HEK293T (cell line): ENCODE measurements around the gene CD207.

Experiments
- CTCF ChIA-PET: fragments of 350-600 bp; formaldehyde crosslinking; extraction: SDS; loops from one replicate; lab custom pipeline; 2021; ENCODE audit warnings: antibody characterized with exemption, inconsistent platforms; lab: Yijun Ruan, JAX
- POLR2A ChIA-PET: fragments of 350-600 bp; formaldehyde crosslinking; extraction: SDS; loops from one replicate; lab custom pipeline; 2020; ENCODE audit warnings: antibody characterized with exemption, inconsistent platforms; lab: Yijun Ruan, JAX
- DNase-seq: peaks from one replicate; pipeline ENCODE4 v3.0.0; 2012; ENCODE audit warnings: mixed read lengths; ENCODE audit errors: extremely low spot score
- ARNT ChIP-seq: fragments of 450-650 bp; IDR thresholded peaks from 2 replicates; pipeline ENCODE4 v1.6.1; 2017; ENCODE audit warnings: mild to moderate bottlenecking
- BHLHE40 ChIP-seq: fragments of 450-650 bp; IDR thresholded peaks from 2 replicates; pipeline ENCODE4 v1.6.1; 2016; ENCODE audit warnings: mild to moderate bottlenecking, moderate library complexity, borderline replicate concordance
- CTBP1 ChIP-seq: fragments of 450-650 bp; IDR thresholded peaks from 2 replicates; pipeline ENCODE4 v1.6.1; 2016; ENCODE audit warnings: borderline replicate concordance
- ELF4 ChIP-seq: fragments of 450-650 bp; IDR thresholded peaks from 2 replicates; pipeline ENCODE4 v1.6.1; 2017; ENCODE audit warnings: antibody characterized with exemption
- FOXA1 ChIP-seq: fragments of 450-650 bp; IDR thresholded peaks from 2 replicates; pipeline ENCODE4 v1.6.1; 2016; ENCODE audit warnings: mild to moderate bottlenecking
- FOXK2 ChIP-seq: fragments of 450-650 bp; IDR thresholded peaks from 2 replicates; pipeline ENCODE4 v1.6.1; 2016; ENCODE audit warnings: mild to moderate bottlenecking
- FOXM1 ChIP-seq: fragments of 450-650 bp; IDR thresholded peaks from 2 replicates; pipeline ENCODE4 v1.6.1; 2017; ENCODE audit warnings: mild to moderate bottlenecking, borderline replicate concordance
- HDGF ChIP-seq: fragments of 450-650 bp; IDR thresholded peaks from 2 replicates; pipeline ENCODE4 v1.6.1; 2017; ENCODE audit warnings: antibody characterized with exemption, borderline replicate concordance
- L3MBTL2 ChIP-seq: fragments of 450-650 bp; conservative IDR thresholded peaks from 2 replicates; pipeline ENCODE4 v1.6.1; 2016; ENCODE audit warnings: mild to moderate bottlenecking
- LEF1 ChIP-seq: fragments of 450-650 bp; IDR thresholded peaks from 2 replicates; pipeline ENCODE4 v1.6.1; 2017; ENCODE audit warnings: mild to moderate bottlenecking, borderline replicate concordance
- NFRKB ChIP-seq: fragments of 450-650 bp; IDR thresholded peaks from 2 replicates; pipeline ENCODE4 v1.6.1; 2016; ENCODE audit warnings: mild to moderate bottlenecking, moderate library complexity
- SP1 ChIP-seq: fragments of 450-650 bp; IDR thresholded peaks from 2 replicates; pipeline ENCODE4 v1.6.1; 2017
- SUZ12 ChIP-seq: fragments of 450-650 bp; IDR thresholded peaks from 2 replicates; pipeline ENCODE4 v1.6.1; 2016; ENCODE audit warnings: mild to moderate bottlenecking
- TARDBP ChIP-seq: fragments of 450-650 bp; IDR thresholded peaks from 2 replicates; pipeline ENCODE4 v1.6.1; 2016
- ZNF384 ChIP-seq: fragments of 450-650 bp; IDR thresholded peaks from 2 replicates; pipeline ENCODE4 v1.6.1; 2016
- TF ChIP-seq, protein P1 (sequence below): fragments of 450-650 bp; IDR thresholded peaks from 2 replicates; pipeline ENCODE4 v1.6.1; 2016

The CD207 gene

DNA sequence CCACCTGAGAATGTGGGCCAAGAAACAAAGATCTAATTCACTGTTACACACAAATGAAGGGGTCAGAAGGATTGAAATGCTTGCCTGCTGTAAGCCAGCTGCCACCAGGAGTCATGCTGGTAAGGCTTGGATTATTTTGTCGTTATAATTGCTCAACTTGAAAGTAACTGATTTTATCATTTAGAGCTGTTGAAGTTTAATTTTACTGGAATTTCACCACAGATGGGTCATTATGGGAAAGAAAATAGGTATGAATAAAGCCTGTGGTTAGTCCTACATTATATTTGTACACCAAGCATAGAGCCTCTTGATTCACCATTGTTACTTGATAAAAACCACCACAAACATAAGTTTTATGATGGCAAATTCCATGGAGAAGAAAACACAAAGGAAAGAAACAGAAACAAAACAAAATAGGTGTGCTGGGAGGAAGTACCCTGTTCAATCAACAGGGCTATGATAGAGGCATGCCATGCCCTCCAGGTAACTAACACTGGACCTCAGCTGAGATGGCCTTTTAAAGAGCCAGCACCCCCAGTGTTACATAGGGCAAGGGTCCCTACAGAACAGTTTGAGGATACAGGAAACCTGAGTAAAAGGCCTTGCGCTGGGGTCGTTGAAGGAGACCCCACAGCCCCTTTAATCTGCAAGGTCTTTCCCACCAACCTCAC lies 18.2 kb downstream of the CD207 start:
- no peak for TF ChIP-seq FOXK2
- no peak for TF ChIP-seq SUZ12
- no peak for TF ChIP-seq L3MBTL2
- no peak for TF ChIP-seq ELF4
- TF ChIP-seq SP1 = no peak
- no peak for TF ChIP-seq FOXM1
- TF ChIP-seq LEF1 = no peak
- no peak for TF ChIP-seq BHLHE40
- no peak for TF ChIP-seq NFRKB
- TF ChIP-seq, protein P1, sequence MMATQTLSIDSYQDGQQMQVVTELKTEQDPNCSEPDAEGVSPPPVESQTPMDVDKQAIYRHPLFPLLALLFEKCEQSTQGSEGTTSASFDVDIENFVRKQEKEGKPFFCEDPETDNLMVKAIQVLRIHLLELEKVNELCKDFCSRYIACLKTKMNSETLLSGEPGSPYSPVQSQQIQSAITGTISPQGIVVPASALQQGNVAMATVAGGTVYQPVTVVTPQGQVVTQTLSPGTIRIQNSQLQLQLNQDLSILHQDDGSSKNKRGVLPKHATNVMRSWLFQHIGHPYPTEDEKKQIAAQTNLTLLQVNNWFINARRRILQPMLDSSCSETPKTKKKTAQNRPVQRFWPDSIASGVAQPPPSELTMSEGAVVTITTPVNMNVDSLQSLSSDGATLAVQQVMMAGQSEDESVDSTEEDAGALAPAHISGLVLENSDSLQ = no peak
- no peak for TF ChIP-seq ARNT
- no peak for TF ChIP-seq CTBP1
- TF ChIP-seq FOXA1 = no peak
- no peak for TF ChIP-seq TARDBP
- no peak for TF ChIP-seq ZNF384
- CTCF ChIA-PET = no interaction called here
- no peak for DNase-seq
- POLR2A ChIA-PET = no interaction called here

DNA sequence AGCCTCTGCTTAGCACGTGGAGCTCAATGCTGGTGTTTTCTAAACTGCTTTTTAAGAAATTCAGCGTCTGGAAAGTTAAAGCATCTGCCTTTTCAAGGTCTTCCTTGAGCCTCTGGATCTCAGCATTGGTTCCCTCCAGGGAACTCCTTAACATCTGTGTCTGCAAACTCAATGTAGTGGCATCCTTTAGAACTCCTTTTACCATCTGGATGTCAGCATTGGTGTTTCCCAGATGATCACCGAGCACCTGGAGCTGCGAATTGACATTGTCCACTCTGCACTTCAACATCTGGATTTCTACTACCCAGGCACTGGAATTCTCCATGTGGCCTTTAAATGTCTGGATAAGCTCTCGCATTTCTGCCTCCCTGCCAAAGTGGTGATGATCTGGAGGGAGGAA lies 18.9 kb downstream of the CD207 start:
- ChIA-PET POLR2A (no interaction called here), CTCF (no interaction called here)
- no peak for DNase-seq
- TF ChIP-seq LEF1 (no peak), CTBP1 (no peak), FOXA1 (no peak), FOXM1 (no peak), SP1 (no peak), SUZ12 (no peak), FOXK2 (no peak), HDGF (no peak), BHLHE40 (no peak), ELF4 (no peak), TARDBP (no peak), NFRKB (no peak), ARNT (no peak)
- TF ChIP-seq, protein P1 = no peak

DNA sequence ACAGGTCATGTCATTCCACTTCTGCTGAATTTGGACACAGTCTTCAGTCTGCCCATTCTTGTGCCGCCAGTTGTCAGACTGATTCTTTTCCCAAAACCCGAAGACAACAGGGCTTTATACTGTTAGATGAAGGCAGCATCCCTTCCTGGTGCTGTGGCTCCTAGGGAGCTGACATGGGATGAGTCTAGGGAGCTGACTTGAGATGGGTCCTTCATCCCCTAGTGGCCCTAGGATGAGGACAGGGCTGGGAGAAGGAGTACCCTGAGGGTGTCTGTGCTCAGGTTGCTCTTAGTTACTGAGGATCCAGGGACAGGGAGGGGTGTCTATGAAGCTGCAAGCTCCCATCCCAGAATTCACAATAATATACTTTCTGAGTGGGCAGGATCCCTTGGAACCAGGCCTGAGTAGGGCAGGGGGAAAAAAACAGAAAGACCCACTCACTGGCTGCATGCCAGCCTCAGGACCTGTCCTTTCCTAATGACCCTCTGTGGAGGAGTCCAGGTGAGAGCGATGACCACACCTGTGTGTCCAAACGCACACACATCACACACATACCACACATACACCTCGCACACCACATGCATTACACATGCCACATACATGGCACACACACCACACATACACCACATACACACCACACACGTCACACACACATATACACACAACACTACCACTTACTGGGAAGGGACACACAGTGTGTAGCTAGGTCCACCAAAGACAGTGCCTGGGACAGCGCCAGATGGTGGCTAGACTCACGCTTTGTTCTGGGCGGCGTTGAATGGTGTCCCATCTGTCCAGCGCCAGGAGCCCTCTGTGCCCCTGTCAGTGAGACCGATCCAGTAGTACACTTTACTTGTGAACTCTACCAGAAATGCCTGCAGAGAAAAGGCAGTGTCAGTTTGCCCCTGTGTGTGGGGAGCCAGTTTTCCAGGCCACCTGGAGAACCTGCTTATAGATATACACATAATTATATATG lies 26.3 kb downstream of the CD207 start:
- ChIA-PET POLR2A (no interaction called here), CTCF (no interaction called here)
- no peak for DNase-seq
- TF ChIP-seq BHLHE40 = no peak
- no peak for TF ChIP-seq ELF4
- no peak for TF ChIP-seq SP1
- TF ChIP-seq FOXK2 = no peak
- no peak for TF ChIP-seq SUZ12
- no peak for TF ChIP-seq TARDBP
- TF ChIP-seq HDGF = no peak
- TF ChIP-seq ZNF384 = no peak
- TF ChIP-seq FOXM1 = no peak
- no peak for TF ChIP-seq L3MBTL2
- no peak for TF ChIP-seq NFRKB
- TF ChIP-seq ARNT = no peak
- TF ChIP-seq, protein P1 = no peak
- TF ChIP-seq CTBP1 = no peak
- TF ChIP-seq LEF1 = no peak
- TF ChIP-seq FOXA1 = no peak

DNA sequence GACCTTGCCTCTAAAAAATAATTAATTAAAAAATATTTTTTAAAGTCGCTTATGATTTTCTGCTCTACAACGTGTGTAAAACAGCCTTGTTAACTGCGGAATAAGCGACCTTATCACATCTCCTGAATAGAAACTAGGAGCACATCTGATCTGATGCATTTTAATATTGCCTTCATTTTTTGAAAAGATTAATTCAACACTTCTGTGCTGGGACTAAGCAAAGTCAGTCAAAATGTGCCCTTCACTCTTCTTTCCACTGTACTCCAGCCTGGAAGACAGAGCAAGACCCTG lies 27.8 kb downstream of the CD207 start:
- ChIA-PET CTCF (no interaction called here), POLR2A (no interaction called here)
- no peak for TF ChIP-seq ARNT
- TF ChIP-seq FOXK2 = no peak
- TF ChIP-seq ZNF384 = no peak
- DNase-seq = no peak

DNA sequence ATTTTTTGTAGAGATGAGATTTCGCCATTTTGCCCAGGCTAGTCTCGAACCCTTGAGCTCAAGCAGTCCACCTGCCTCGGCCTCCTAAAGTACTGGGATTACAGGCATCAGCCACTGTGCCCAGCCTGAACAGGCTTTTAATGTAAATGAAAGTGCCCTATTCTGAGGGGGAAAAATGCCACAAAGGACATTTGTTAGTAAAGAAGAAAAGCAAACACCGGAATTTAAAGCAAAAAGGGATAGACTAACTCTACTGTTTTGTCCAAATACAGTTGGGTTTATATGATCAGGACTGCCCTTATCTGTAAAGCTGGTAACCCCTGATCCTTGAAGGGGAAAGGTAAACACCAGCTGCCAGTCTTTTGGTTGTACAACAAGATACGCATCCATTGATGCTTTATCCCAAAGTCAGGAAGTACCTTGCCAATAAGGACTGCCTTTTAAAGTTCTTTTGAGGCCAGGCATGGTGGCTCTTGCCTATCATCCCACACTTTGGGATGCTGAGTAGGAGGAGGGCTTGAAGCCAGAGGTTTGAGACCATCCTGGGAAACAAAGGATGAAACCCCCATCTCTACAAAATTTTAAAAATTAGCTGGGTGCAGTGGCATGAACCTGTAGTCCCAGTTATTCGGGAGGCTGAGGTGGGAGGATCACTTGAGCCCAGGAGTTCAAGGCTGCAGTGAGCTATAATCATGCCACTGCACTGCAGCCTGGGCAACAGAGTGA lies 28.4 kb downstream of the CD207 start:
- ChIA-PET POLR2A (no interaction called here), CTCF (no interaction called here)
- TF ChIP-seq CTBP1 (no peak), HDGF (no peak), BHLHE40 (no peak), ARNT (no peak), SUZ12 (no peak), TARDBP (no peak), LEF1 (no peak), L3MBTL2 (no peak), ELF4 (no peak), ZNF384 (no peak), FOXA1 (no peak), SP1 (no peak), NFRKB (no peak)
- TF ChIP-seq, protein P1 = no peak
- no peak for DNase-seq
